Myometrial cell (primary cell): Measurements from ENCODE around the gene HAND1. TPM values are rescaled to one million over a fixed set of nuclear protein-coding genes. Genes with fewer than 3 reads are reported as not detected.

Source experiments
- total RNA-seq: library from RNA; depleted of rRNA; stranded (reverse); fragments of >200 nt; gene quantifications from 2 replicates; pipeline ENCODE4 v1.2.3, GENCODE V29; 2015

HAND1 gene
- 0.18 and 1.2 TPM in 2 replicates for total RNA-seq

DNA sequence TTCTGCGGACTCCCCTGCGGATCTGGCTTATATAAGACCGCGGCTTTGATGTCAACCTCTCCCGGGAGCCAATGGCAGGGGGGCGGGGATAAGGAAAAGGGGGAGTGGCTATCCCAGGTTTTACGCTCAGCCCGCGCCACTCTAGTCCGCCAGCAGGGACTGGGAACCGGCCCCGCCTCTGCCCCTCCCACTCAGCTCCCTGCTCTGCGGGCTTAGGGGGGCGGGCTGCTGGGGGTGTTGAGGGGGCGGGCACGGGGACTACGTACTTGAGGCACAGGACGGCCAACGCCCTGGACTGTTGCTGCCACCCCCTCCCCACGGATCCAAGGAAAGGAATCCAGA, at the start of gene HAND1:
Gene HAND1, minus strand, starts transcription at position 4 of the 342 bp plus-strand sequence. CDS start 219 bp downstream, outside the sequence.

GRCh38 chr5:154445422-154446194, 32.4 kb downstream of the HAND1 start, which contains the start of gene SAP30L:
Gene SAP30L (plus strand): TSS chr5:154445997. CDS start chr5:154446605, 608 bp downstream.

Other genes with a start within 250 kb of the HAND1 start
- 18.2 and 54.8 TPM in 2 replicates for gene SAP30L, start 32.2 kb downstream of the HAND1 start, total RNA-seq